ENCODE data around the gene LRRC4C. TPM values are rescaled to one million over a fixed set of nuclear protein-coding genes. Genes with fewer than 3 reads are reported as not detected.

The LRRC4C gene
- total and polyA plus RNA-seq, 4 donors = 0.10 to 0.93 (median 0.30) TPM

DNA sequence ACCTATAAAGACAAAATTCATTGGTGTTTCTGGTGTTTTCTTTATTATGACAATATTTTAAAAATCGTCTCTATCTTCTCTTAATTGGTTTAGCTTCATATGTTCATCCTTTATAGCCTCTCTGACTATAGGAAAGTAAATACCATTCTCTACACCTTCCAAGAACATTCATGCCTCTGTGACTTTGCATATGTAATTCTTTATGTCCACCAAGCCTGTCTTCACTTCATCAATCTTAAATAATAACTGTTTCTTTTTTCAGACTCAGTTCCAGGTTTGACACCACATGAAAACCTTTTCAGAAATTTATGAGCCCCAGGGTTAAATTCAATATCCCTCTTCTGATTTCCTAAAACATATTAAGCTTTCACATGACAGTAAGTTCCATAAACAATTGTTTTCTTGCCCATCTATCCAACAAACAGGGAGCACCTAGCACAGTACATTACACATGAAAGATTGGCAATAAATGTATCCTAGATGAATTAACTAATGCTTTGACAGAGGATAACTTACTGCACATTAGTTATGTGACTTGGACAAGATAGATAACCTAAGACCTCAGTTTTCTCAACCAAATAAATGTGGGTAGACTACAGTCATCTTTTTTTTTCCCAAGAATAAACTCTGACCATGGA lies 886.1 kb downstream of the LRRC4C start:
- DNase-seq (ENCODE audit: low spot score) = no peak
- 53% methylated on average over 1 of the region's 1 CpG for WGBS
- no peak overlapping the region for H3K27ac ChIP-seq (ENCODE audit: low read depth in 1 of 2, low read length in 2 of 2)
- H3K9me3 ChIP-seq (ENCODE audit: control insufficient read depth in 4 of 4, low read length in 3 of 4) = no peaks in the 10 kb centered on the region
- H3K4me3 ChIP-seq (ENCODE audit: low read depth in 1 of 3, low read length in 3 of 3) = no peak overlapping the region
- TF ChIP-seq, protein P1, sequence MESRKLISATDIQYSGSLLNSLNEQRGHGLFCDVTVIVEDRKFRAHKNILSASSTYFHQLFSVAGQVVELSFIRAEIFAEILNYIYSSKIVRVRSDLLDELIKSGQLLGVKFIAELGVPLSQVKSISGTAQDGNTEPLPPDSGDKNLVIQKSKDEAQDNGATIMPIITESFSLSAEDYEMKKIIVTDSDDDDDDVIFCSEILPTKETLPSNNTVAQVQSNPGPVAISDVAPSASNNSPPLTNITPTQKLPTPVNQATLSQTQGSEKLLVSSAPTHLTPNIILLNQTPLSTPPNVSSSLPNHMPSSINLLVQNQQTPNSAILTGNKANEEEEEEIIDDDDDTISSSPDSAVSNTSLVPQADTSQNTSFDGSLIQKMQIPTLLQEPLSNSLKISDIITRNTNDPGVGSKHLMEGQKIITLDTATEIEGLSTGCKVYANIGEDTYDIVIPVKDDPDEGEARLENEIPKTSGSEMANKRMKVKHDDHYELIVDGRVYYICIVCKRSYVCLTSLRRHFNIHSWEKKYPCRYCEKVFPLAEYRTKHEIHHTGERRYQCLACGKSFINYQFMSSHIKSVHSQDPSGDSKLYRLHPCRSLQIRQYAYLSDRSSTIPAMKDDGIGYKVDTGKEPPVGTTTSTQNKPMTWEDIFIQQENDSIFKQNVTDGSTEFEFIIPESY (IDR thresholded peaks at IDR 0.05) = no peak
- TF ChIP-seq JUND (IDR thresholded peaks at IDR 0.05) (no peak), HNF4G (IDR thresholded peaks at IDR 0.05) (no peak), YY1 (IDR thresholded peaks at IDR 0.05) (no peak), SP1 (IDR thresholded peaks at IDR 0.05) (no peak), GABPA (IDR thresholded peaks at IDR 0.05 in 1 of 2, conservative IDR thresholded peaks at IDR 0.05 in 1 of 2) (no peak), FOXA1 (IDR thresholded peaks at IDR 0.05) (no peak), HNF4A (conservative IDR thresholded peaks at IDR 0.05) (no peak), FOXA2 (IDR thresholded peaks at IDR 0.05) (no peak), CTCF (IDR thresholded peaks at IDR 0.05; ENCODE audit: low read depth, low read length, missing input control) (no peak), EGR1 (IDR thresholded peaks at IDR 0.05; ENCODE audit: low read depth in 2 of 2) (no peak), RAD21 (IDR thresholded peaks at IDR 0.05) (no peak), TAF1 (conservative IDR thresholded peaks at IDR 0.05) (no peak), NR2F2 (IDR thresholded peaks at IDR 0.05) (no peak)
- TF ChIP-seq, protein P2, sequence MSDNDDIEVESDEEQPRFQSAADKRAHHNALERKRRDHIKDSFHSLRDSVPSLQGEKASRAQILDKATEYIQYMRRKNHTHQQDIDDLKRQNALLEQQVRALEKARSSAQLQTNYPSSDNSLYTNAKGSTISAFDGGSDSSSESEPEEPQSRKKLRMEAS (IDR thresholded peaks at IDR 0.05) = no peak
- H3K4me1 ChIP-seq (ENCODE audit: control insufficient read depth in 4 of 4, insufficient read depth in 4 of 4, low read length in 3 of 4) = no peaks in the 10 kb centered on the region
- no peaks in the 10 kb centered on the region for H3K27me3 ChIP-seq (ENCODE audit: control insufficient read depth in 4 of 4, insufficient read depth in 4 of 4, low read length in 3 of 4)
- H3K9ac ChIP-seq (ENCODE audit: low read depth in 1 of 2, low read length in 2 of 2) = no peak overlapping the region
- no peaks in the 10 kb centered on the region for H3K36me3 ChIP-seq (ENCODE audit: control insufficient read depth in 4 of 4, insufficient read depth in 3 of 4, low read depth in 1 of 4, low read length in 3 of 4)

GRCh38 chr11:40569947-40570531 lies 889.4 kb downstream of the LRRC4C start:
- no peak overlapping the region for H3K27ac ChIP-seq (ENCODE audit: low read depth in 1 of 2, low read length in 2 of 2)
- no peaks in the 10 kb centered on the region for H3K9me3 ChIP-seq (ENCODE audit: control insufficient read depth in 4 of 4, low read length in 3 of 4)
- no peaks in the 10 kb centered on the region for H3K4me1 ChIP-seq (ENCODE audit: control insufficient read depth in 4 of 4, insufficient read depth in 4 of 4, low read length in 3 of 4)
- H3K27me3 ChIP-seq (ENCODE audit: control insufficient read depth in 4 of 4, insufficient read depth in 4 of 4, low read length in 3 of 4) = no peaks in the 10 kb centered on the region
- H3K4me3 ChIP-seq (ENCODE audit: low read depth in 1 of 3, low read length in 3 of 3) = no peak overlapping the region
- no peaks in the 10 kb centered on the region for H3K36me3 ChIP-seq (ENCODE audit: control insufficient read depth in 4 of 4, insufficient read depth in 3 of 4, low read depth in 1 of 4, low read length in 3 of 4)
- WGBS = 68% methylated on average over 1 of the region's 1 CpG
- TF ChIP-seq JUND (IDR thresholded peaks at IDR 0.05) (no peak), HNF4A (conservative IDR thresholded peaks at IDR 0.05) (no peak), RXRA (IDR thresholded peaks at IDR 0.05) (no peak), HNF4G (IDR thresholded peaks at IDR 0.05) (no peak), YY1 (IDR thresholded peaks at IDR 0.05) (no peak), RAD21 (IDR thresholded peaks at IDR 0.05) (no peak), FOXA1 (IDR thresholded peaks at IDR 0.05) (no peak), TAF1 (conservative IDR thresholded peaks at IDR 0.05) (no peak), ATF3 (IDR thresholded peaks at IDR 0.05) (no peak)
- TF ChIP-seq, protein P2 (IDR thresholded peaks at IDR 0.05) = no peak
- TF ChIP-seq, protein P1 (IDR thresholded peaks at IDR 0.05) = no peak
- H3K9ac ChIP-seq (ENCODE audit: low read depth in 1 of 2, low read length in 2 of 2) = no peak overlapping the region
- no peak for DNase-seq (ENCODE audit: low spot score)

All from liver (tissue), 9 donors.